GM15510 (cell line): Measurements from ENCODE around the gene ROBO1.

Experiments
- POLR2A ChIP-seq: IDR thresholded peaks from 3 replicates; pipeline ENCODE4 v1.6.1; 2011; ENCODE audit warnings: borderline replicate concordance; ENCODE audit not compliant: insufficient read length; ENCODE audit errors: extremely low read depth

ROBO1 gene

DNA sequence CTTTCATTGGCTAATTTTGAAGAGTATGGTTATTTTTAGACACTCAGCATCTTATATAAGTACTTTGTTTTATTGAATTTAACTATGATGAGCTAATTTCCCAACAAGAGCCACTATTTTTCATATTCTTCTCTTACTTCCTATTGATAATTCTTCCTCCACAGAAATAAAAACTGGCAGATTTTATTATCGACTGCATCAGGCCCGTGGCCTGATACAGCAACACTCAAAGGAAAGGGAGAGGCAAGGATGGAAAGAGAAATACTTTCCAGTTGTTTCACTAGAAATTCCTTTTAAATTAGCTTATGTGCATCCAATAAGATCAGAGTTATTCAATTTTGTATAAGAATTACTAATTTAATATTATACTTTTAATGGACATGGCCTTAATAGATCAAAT lies 886.3 kb downstream of the ROBO1 start:
- no peak for TF ChIP-seq POLR2A

DNA sequence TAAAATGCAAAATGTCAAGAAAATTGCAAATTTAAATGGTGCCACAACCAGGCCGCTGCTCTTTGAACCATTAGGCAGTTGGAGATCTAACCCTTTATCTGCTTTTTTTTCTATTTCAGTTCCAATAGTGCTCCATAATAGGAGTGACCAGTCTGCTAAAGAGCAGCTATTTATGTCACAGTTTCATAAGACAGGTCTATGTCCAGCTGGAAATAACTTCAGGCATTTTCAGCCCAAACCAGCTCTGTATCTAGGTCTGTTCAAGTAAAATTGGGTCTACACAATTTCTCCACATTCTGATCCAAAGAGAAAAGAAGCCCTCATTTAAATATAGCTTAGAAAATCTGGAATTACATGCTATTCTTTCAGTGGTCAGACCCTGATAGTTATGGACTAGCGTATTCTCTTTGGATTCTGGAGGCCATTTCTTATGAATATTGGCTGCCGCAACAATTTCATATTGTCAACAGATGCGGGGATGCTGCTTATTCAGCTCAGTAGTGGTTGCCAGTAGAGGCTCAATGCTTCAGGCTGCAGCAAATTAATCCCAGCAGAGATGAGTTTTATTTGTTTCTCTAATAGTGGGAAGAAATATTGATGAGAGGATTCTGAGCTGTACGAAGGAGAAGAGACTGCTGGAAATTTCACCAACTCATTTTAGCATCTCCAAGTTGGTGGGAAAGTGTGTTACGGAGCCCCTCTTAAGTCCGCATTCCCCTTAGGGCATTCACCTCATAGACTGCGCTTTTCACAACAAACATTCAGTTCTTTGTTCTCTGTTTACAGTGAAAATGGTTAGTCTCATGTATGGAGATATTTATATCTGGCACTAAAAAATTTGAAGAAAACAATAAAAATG lies 887.0 kb downstream of the ROBO1 start:
- TF ChIP-seq POLR2A: no peak

DNA sequence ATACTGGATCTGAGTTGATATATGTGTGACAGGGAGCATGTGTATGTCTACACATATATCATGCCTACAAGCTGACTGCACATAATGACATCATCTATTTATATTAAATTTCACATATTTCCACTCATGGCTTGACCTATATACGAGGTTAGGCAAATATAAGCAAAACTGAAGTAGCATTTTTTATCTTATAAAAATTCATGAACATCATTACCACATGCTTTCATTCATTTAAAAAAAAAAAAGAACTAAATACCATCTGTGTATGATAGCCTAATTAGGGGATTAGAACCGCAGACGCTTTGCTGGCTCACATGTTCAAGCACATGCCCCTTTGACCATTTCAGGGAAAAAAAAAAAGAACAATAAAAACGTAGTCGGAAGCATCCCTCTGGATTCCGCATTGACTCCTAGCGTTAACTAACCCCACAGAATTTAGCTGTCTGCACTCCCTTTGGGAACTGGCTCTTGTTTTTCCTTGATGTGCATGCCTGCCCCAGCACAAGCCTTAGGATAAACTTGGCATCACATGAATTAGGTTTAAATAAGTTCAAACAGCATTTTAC lies 888.4 kb downstream of the ROBO1 start:
- no peak for TF ChIP-seq POLR2A

DNA sequence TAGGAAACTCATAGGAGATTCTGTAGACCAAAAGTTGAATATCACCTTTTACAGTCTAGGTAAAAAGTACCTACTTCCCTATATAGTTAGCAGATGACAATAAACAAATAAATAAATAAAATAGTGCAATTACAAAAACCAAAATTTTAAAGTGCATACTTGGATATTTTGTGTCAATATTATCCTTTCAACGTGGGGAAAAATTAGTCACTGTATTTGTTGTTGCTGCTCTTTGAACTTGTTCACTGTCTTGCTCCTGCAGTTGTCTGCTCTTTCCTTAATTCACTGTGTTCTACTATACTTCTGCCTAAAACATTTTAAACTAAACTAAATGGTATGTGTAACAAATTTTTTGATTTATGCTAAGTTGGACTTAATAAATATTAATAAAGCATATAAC lies 889.0 kb downstream of the ROBO1 start:
- no peak for TF ChIP-seq POLR2A

DNA sequence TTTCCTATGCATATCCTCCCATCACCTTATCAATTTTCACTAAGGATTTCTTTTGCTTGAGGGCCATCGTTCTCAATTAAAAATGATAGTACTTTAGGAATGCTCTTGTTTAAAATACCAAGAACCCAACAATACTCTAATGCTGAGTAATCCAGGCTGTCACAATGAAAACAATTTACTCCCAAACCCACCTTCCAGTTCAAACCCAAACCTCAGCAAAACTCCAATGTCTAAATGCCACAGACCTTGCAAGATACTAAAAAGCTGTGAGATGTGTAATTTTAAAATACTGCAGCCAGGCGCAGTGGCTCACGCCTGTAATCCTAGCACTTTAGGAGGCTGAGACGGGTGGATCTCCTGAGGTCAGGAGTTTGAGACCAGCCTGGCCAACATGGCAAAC lies 889.8 kb downstream of the ROBO1 start:
- TF ChIP-seq POLR2A: no peak

DNA sequence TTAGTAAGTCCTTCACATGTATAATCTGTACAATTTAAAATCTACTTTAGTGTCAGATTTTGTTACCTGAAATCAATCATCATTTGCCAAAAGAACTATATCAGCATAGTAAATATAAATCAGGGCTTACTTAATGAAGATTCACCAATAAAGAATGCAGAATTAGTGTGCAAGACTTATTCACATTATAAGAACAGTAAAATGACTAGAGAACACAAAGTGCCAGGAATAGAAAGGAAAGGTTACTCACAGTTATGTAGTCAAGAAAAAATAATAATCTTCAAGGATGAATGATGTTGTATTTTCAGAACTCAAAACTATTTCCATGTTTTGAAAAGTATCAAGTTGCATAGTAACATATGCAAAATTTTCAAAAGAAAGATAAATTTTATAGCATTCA lies 891.9 kb downstream of the ROBO1 start:
- no peak for TF ChIP-seq POLR2A

DNA sequence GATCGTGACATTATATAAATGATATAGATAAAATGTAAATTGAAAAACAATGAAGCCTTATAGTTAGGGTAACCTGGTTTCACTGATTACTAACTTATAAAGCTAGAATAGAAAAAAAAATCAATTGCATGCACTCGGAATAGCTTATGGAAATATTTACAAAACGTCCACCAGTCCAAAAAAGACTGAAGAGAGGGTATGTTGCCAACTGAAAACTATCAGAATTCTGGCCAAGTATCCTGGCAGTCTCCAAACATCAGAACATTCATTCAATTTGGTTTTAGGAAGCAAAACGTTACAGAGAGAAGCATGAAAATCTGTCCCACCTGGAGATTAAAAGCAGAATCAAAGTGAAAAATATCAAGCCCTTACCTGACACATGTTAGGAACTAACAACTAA lies 892.4 kb downstream of the ROBO1 start:
- TF ChIP-seq POLR2A: no peak

DNA sequence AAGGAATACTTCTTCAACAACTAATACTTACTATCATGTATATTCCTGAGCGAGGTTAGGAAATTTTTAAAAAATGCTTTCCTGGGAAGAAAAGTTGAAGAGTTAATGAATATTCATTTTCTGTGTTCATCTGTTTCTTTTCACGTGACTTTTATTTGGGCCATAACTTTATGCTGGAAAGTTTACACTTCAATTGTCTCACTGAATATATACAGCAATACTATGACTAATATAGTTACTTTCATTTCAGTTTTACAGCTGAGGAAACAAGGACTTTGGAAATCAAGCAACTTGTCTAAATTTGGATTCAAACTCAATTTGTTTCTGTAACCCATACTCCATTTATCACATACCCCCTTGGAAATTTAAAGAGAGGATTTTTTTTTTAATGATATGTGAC lies 894.2 kb downstream of the ROBO1 start:
- no peak for TF ChIP-seq POLR2A

DNA sequence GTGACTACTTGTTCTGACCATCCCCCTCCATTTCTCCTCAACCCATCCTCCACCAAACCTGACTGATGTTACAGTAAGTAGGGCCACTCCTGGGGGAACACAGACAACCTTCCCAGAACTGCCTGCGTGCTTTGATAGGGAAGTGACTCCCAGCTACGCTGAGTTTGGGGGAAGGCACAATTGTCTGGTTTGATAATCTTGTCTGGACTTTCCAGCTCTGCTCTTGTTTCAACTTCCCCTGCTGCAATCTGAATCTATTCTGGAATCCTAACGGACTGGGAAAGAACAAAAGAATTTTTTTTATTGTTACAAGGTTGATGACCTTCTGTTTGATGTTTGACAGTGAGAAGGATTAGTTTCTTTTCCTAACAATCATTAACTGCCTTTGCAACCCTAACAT lies 895.6 kb downstream of the ROBO1 start:
- TF ChIP-seq POLR2A: no peak

DNA sequence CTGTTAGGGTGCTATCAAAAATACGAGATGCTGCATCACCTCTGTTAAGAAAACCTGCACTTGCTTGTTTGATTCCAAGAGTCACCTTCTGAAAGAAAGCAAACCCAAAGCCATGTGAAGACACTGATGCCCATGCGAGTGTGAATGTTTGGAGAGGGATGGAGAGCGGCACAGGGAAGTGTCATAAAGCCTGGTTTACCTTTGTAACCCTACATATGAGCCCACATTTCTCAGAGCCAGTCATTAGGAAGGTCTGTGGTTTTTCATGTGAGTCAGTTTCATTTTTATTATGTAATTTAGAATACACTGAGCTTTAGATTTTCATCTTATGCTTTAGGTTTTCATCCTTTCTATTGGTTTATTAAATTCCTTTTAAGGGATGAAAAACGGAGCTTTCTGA lies 896.8 kb downstream of the ROBO1 start:
- no peak for TF ChIP-seq POLR2A

DNA sequence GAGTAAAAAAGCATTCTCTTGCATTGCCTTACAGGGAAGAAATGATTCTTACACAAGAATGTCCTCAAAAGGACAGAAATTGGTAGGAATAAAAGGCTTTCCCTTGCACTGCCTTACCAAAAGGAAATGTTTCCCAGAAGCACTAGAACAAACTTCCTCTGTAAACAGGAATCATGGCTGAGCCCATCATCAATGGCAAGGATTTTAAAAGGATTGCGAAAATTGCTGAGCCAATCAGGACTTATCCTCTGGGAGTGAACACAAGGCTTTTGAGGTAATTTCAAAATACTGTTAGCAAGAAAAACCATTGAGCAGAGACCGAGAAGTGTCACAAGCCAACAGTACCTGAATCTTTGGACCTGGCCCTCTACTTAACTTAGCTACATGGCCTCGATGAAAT lies 897.3 kb downstream of the ROBO1 start:
- no peak for TF ChIP-seq POLR2A

DNA sequence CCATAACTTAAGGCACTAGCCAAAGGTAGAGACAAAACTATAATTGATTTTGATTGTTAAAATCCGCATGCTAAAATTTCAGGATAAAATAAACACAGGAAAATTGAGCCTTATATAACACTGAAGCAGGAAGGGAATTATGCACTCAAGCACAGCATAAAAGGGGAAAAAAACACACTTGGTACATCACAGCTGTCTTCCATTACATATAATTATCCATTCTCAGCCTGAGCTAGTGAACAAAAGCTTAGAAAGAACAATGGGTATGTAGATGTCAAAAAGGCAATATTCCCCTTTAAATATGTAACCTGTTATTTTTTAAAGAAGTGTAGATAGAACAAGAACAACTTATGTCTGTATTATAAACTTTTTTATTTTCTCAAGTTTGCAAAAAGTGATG lies 899.2 kb downstream of the ROBO1 start:
- TF ChIP-seq POLR2A: no peak

DNA sequence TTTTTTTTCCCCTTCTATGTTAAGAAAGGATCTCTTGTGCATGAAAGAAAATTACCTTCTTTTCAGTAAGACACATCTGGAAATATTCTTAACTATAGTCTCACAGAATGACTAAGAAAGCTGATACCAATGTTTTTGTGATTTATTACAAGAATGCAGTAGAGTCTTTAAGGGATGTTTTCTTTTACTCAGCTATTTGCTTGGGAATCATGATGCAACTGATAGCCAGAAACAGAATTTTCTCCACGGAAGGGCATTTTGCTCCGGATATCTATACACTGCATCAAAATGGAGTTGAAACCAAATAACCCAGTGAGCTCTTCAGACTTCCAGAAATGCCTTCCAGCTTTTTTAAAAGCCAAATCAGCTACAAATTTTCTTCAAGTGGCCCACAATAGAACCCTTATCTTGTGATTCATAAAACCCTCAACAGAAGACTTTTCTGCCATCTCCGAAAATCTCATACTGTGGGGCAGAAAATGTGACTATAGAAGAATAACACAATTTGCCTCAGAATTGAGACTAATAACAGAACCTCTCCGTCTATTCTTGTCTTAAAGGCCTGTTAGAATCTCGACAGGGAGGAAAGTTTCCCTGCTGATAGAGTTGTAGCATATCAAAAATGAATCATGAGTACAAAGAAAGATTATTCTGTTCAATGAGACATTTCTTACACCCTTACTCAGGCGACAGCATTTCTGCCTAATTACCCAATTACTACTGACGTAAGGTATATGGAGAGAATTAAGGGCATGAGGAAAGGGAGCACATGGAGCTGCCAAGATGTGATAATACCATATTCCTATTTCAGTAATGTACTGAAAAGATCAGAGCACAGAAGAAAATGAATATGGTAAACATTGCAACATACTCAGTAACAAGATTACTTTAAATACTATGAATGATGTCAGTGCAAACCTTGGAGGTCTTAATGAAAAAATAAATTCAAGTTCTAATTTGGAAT lies 900.1 kb downstream of the ROBO1 start:
- TF ChIP-seq POLR2A: no peak

DNA sequence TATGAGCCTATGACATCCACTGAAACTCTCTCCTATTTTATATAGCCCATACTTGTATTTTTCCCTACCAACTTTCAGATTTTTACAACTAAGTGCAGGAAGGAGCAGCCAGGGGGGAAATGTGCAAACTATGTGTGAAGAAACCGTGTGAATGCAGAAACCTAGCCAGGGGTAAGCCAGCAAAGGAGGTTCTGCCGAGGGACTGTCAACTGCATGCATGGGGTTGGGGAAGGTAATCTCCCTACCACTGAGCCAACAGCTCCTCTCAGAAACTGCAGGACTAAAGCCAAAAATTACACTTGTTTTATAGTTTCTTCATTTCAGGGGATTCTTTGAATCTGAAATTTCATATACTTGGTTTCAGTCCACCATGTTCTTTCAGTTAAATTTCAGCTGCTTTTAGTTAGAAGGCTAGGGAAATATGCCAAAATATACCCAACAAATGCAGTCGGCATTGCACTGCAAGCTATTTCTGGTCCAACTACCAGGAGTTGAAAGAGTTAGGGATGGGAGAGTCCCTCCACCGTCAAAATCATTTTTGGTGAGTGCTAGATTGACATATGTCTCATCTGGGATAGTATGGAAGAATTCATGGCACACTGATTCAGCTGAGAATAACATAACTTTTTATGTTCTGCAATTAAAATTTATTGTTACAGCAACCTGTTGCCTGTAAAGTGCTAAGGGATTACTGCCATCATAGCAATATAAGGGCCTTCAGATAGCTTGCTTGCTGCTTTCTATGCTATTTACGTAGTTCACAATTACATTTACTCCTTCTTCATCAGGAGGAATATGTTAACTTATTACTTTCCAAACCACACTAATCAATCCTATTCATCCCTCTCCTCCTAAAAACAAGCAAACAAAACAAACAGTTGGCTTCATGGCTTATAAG lies 904.2 kb downstream of the ROBO1 start:
- no peak for TF ChIP-seq POLR2A
